Kidney (tissue), 14 donors: Measurements from ENCODE around the gene GUCY2C. TPM values are rescaled to one million over a fixed set of nuclear protein-coding genes. Genes with fewer than 3 reads are reported as not detected.

Experiments used
- DNase-seq, 5 donors: peaks; one replicate each; pipeline ENCODE4 v3.0.0-alpha.2; 2013 to 2020
- FAIRE-seq: peaks from 2 replicates; lab custom pipeline; 2012; peaks lifted over from hg19 to GRCh38; lab: Jason Lieb, UNC
- H3K27ac ChIP-seq, 2 donors: one replicate each; pipeline ENCODE4 v1.7.0; 2013; ENCODE audit warnings: low read depth in 2 of 2, low read length in 2 of 2, inconsistent platforms in 1 of 2
- H3K27me3 ChIP-seq: one replicate; pipeline ENCODE4 v1.7.1; 2013; ENCODE audit warnings: low read length, inconsistent platforms; ENCODE audit not compliant: control insufficient read depth, insufficient read depth
- H3K36me3 ChIP-seq, 3 donors: one replicate each; pipeline versions ENCODE4 v1.7.0 to v1.7.1; 2013; ENCODE audit warnings: low read length in 3 of 3, control low read depth in 1 of 3, inconsistent platforms in 1 of 3; ENCODE audit not compliant: insufficient read depth in 3 of 3, control insufficient read depth in 2 of 3
- H3K4me1 ChIP-seq, 3 donors: one replicate each; pipeline versions ENCODE4 v1.7.0 to v1.7.1; 2013; ENCODE audit warnings: low read length in 3 of 3, inconsistent platforms in 1 of 3, low read depth in 1 of 3; ENCODE audit not compliant: control insufficient read depth in 2 of 3, insufficient read depth in 2 of 3
- H3K4me3 ChIP-seq, 3 donors: one replicate each; pipeline versions ENCODE4 v1.7.0 to v1.8.1; 2013; ENCODE audit warnings: low read length in 3 of 3, control low read depth in 1 of 3, inconsistent platforms in 1 of 3
- H3K9ac ChIP-seq, 3 donors: one replicate each; pipeline versions ENCODE4 v1.7.0 to v1.7.1; 2013; ENCODE audit warnings: low read length in 3 of 3, control low read depth in 1 of 3, inconsistent platforms in 1 of 3
- H3K9me3 ChIP-seq, 3 donors: one replicate each; pipeline versions ENCODE4 v1.7.0 to v1.7.1; 2013; ENCODE audit warnings: low read length in 3 of 3, control low read depth in 1 of 3, inconsistent platforms in 1 of 3; ENCODE audit not compliant: control insufficient read depth in 2 of 3, insufficient read depth in 1 of 3
- intact Hi-C: fragments of 100-400 bp; cut with DNase I; formaldehyde crosslinking; loops from one replicate; pipeline ENCODE4 v1.11.1; 2022
- polyA plus RNA-seq: library from polyadenylated mRNA; stranded (reverse); fragments of 350-450 nt; fragmentation: Illumina TruSeq; extraction: RNeasy Lipid Tissue Mini Kit (QIAGEN cat#74804); gene quantifications from one replicate; pipeline ENCODE4 v1.2.3, GENCODE V29; 2014; ENCODE audit warnings: low read depth, low replicate concordance; ENCODE audit not compliant: insufficient read depth
- total RNA-seq: library from RNA; stranded (reverse); fragmentation: NEBNext Ultra II Directional; extraction: Animal tissue kit (Norgen Biotek cat#: 25700); gene quantifications from one replicate; pipeline ENCODE4 v1.2.1, GENCODE V29; 2021
- TF ChIP-seq, protein P1 (sequence below): IDR thresholded peaks from 3 replicates; pipeline ENCODE4 v1.5.1; 2012; ENCODE audit warnings: mild to moderate bottlenecking, moderate library complexity, borderline replicate concordance; ENCODE audit not compliant: insufficient read depth; ENCODE audit errors: extremely low read depth
- donor health status: control.
- donor health status: control.
- donor health status: control.
- donor health status: control.
- donor health status: control.
- donor health status: DM: yes; HTN: yes; CAD: no.
- donor health status: Normal renal cell carcinoma (clear cell type).

The GUCY2C gene
- total and polyA plus RNA-seq, 2 donors from 2014 or later, result not detected

DNA sequence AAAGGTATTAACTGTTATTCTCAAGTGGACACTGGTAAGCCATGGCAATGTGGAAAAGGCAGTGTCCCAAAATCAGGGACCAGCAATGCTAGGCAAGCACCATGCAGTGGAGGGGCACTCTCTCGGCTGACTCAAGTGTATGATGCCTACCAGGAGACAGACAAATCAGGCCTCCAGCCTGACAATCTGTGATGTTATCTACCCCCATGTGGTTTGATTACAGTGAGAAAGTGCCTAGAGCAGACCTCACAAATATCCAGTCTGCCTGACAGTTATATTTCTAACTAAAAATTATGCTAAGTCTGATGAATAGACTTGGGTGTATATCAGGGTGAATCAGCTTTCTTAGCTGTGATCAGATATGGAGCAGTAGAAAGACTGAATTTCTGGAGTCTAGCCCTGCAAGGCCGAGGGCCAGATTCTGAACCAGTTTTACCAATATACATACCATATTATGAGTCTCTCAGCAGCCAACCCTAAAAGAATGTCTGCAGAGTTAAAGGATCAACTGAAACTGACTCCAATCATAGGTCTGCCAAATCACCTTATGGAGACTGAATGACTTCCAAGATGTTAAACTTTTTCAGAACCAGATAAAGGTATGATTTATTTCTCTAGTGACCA lies 132.0 kb downstream of the GUCY2C start:
- Histone ChIP-seq H3K9me3 (no peaks in the 10 kb centered on the region), H3K4me1 (peaks cover 0 to 6% (median 2%) of the 10 kb centered on the region in 3 donors), H3K36me3 (no peaks in the 10 kb centered on the region), H3K27ac (no peak overlapping the region), H3K4me3 (no peak overlapping the region), H3K9ac (no peak overlapping the region), H3K27me3 (no peaks in the 10 kb centered on the region)
- FAIRE-seq (no peak), DNase-seq (no peak)
- intact Hi-C loops, result no loop called here
- TF ChIP-seq, protein P1, sequence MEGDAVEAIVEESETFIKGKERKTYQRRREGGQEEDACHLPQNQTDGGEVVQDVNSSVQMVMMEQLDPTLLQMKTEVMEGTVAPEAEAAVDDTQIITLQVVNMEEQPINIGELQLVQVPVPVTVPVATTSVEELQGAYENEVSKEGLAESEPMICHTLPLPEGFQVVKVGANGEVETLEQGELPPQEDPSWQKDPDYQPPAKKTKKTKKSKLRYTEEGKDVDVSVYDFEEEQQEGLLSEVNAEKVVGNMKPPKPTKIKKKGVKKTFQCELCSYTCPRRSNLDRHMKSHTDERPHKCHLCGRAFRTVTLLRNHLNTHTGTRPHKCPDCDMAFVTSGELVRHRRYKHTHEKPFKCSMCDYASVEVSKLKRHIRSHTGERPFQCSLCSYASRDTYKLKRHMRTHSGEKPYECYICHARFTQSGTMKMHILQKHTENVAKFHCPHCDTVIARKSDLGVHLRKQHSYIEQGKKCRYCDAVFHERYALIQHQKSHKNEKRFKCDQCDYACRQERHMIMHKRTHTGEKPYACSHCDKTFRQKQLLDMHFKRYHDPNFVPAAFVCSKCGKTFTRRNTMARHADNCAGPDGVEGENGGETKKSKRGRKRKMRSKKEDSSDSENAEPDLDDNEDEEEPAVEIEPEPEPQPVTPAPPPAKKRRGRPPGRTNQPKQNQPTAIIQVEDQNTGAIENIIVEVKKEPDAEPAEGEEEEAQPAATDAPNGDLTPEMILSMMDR, result no peak

- Histone ChIP-seq H3K4me3 (no peak overlapping the region), H3K27me3 (no peaks in the 10 kb centered on the region), H3K27ac (no peak overlapping the region), H3K4me1 (peaks cover 0 to 6% (median under 1%) of the 10 kb centered on the region in 3 donors), H3K9ac (no peak overlapping the region), H3K9me3 (no peaks in the 10 kb centered on the region), H3K36me3 (no peaks in the 10 kb centered on the region)
- no peak for DNase-seq
- no peak for FAIRE-seq
- TF ChIP-seq, protein P1, result no peak
- intact Hi-C loops, result no loop called here
Measured at GRCh38 chr12:14563046-14563445, 133.4 kb downstream of the GUCY2C start.

Other genes with a start within 250 kb of the GUCY2C start
- 28.6 TPM for gene PLBD1, start 128.7 kb downstream of the GUCY2C start, total RNA-seq
- gene PLBD1, start 128.7 kb downstream of the GUCY2C start, polyA plus RNA-seq, result 28.4 TPM
- 55.5 TPM for gene WBP11, start 106.9 kb upstream of the GUCY2C start, total RNA-seq
- 17.6 TPM for gene WBP11, start 106.9 kb upstream of the GUCY2C start, polyA plus RNA-seq
- gene C12orf60, start 107.1 kb upstream of the GUCY2C start, total RNA-seq, result 2.0 TPM
- 4.5 TPM for gene C12orf60, start 107.1 kb upstream of the GUCY2C start, polyA plus RNA-seq
- 0.76 TPM for gene SMCO3, start 117.6 kb upstream of the GUCY2C start, total RNA-seq
- gene SMCO3, start 117.6 kb upstream of the GUCY2C start, polyA plus RNA-seq, result 10.9 TPM
- 3.0 TPM for gene ART4, start 146.9 kb upstream of the GUCY2C start, total RNA-seq
- 2.6 TPM for gene ART4, start 146.9 kb upstream of the GUCY2C start, polyA plus RNA-seq
- gene MGP, start 189.3 kb upstream of the GUCY2C start, total RNA-seq, result 811 TPM
- 745 TPM for gene MGP, start 189.3 kb upstream of the GUCY2C start, polyA plus RNA-seq
- 11.0 TPM for gene ERP27, start 241.9 kb upstream of the GUCY2C start, total RNA-seq
- gene ERP27, start 241.9 kb upstream of the GUCY2C start, polyA plus RNA-seq, result 35.3 TPM